PC-9 (cell line): ENCODE data around the gene GRIN2A.

Experiments used
- CTCF ChIP-seq: fragments of 200-600 bp; sonication (generic); conservative IDR thresholded peaks from 2 replicates; pipeline ENCODE4 v1.6.1; 2017; ENCODE audit warnings: mixed run types, antibody characterized with exemption, mild to moderate bottlenecking, moderate library complexity
- EZH2 ChIP-seq: fragments of 200-600 bp; sonication (generic); IDR thresholded peaks from 2 replicates; pipeline ENCODE4 v1.8.0; 2017; ENCODE audit warnings: antibody characterized with exemption, low read depth

GRCh38 chr16:10040136-10041080 is 141.8 kb downstream of the GRIN2A start:
- TF ChIP-seq CTCF (no peak), EZH2 (no peak)
